Measurements from ENCODE around the gene JADE2.
A peak's percentile ranks its signal among the peaks of the same experiment; 100 is the strongest.

JADE2 gene

DNA sequence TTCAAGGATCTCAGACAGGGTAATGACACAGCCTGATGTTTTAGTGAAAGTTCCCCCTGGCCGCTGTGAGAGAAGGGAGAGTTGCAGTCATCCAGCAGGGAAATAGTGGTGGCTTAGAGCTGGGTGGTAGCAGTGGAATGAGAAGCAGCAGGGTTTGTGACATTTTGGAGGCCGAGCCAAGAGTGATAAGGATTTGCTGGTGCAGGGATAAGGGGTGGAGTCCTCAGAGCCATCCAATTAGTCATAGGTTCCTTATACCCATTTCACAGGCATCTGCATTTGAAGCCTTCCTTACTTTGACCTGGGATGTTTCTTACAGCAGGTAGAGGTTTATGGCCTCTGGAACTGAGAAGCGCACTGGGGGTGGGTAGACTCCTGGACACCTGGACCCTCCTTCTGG lies 12.8 kb downstream of the JADE2 start:
- no peak for DNase-seq (ENCODE audit: low read depth)
- H3K4me3 ChIP-seq (ENCODE audit: low read depth, low read length): no peak overlapping the region
- TF ChIP-seq MAX (IDR thresholded peaks at IDR 0.05; ENCODE audit: low read depth, low read length) (no peak), POLR2A (IDR thresholded peaks at IDR 0.05; ENCODE audit: extremely low read depth, insufficient read length) (no peak), MYC (IDR thresholded peaks at IDR 0.05; ENCODE audit: low read depth, low read length) (no peak)
- TF ChIP-seq, protein P1, sequence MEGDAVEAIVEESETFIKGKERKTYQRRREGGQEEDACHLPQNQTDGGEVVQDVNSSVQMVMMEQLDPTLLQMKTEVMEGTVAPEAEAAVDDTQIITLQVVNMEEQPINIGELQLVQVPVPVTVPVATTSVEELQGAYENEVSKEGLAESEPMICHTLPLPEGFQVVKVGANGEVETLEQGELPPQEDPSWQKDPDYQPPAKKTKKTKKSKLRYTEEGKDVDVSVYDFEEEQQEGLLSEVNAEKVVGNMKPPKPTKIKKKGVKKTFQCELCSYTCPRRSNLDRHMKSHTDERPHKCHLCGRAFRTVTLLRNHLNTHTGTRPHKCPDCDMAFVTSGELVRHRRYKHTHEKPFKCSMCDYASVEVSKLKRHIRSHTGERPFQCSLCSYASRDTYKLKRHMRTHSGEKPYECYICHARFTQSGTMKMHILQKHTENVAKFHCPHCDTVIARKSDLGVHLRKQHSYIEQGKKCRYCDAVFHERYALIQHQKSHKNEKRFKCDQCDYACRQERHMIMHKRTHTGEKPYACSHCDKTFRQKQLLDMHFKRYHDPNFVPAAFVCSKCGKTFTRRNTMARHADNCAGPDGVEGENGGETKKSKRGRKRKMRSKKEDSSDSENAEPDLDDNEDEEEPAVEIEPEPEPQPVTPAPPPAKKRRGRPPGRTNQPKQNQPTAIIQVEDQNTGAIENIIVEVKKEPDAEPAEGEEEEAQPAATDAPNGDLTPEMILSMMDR (IDR thresholded peaks at IDR 0.05; ENCODE audit: low read depth, low read length): no peak

DNA sequence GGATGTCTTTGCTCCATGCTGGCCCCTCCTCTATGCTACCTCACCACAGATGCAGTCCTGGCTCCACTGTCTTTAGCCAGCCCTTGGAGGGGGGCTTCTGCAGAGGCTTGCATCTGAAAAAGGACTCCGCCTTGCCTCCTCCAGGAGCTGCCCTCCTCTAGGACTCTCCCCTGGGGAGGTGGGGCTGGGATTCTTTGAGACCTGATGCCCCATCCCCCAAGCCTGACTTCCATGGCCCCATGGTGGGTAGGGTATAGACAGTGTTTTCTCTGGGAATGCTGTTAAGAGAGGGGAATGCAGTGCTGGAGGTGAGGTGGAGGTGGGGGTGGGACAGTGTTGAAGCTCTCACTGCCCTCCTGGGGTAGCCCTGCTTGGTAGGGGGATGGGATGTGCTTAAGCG lies 14.3 kb downstream of the JADE2 start:
- DNase-seq (ENCODE audit: low read depth): no peak
- no peak overlapping the region for H3K4me3 ChIP-seq (ENCODE audit: low read depth, low read length)
- TF ChIP-seq POLR2A (IDR thresholded peaks at IDR 0.05; ENCODE audit: extremely low read depth, insufficient read length): no peak
- TF ChIP-seq MYC (IDR thresholded peaks at IDR 0.05; ENCODE audit: low read depth, low read length): no peak
- TF ChIP-seq MAX (IDR thresholded peaks at IDR 0.05; ENCODE audit: low read depth, low read length): no peak
- TF ChIP-seq, protein P1 (IDR thresholded peaks at IDR 0.05; ENCODE audit: low read depth, low read length): no peak

- DNase-seq (ENCODE audit: low read depth): no peak
- no peak overlapping the region for H3K4me3 ChIP-seq (ENCODE audit: low read depth, low read length)
These were observed 15.6 kb downstream of the JADE2 start for GRCh38 chr5:134540747-134541733.

GRCh38 chr5:134541736-134542376 lies 16.4 kb downstream of the JADE2 start:
- TF ChIP-seq POLR2A (IDR thresholded peaks at IDR 0.05; ENCODE audit: extremely low read depth, insufficient read length) (no peak), MYC (IDR thresholded peaks at IDR 0.05; ENCODE audit: low read depth, low read length) (no peak), MAX (IDR thresholded peaks at IDR 0.05; ENCODE audit: low read depth, low read length) (0 out of 2 replicates have a peak, but pooled peaks have one; percentile 25)
- TF ChIP-seq, protein P1 (IDR thresholded peaks at IDR 0.05; ENCODE audit: low read depth, low read length): no peak
- no peak overlapping the region for H3K4me3 ChIP-seq (ENCODE audit: low read depth, low read length)
- peak; percentile 61 for DNase-seq (ENCODE audit: low read depth)

More at GRCh38 chr5:134540747-134541733, 15.6 kb downstream of the JADE2 start:
- TF ChIP-seq, protein P1 (IDR thresholded peaks at IDR 0.05; ENCODE audit: low read depth, low read length): no peak
- no peak for TF ChIP-seq POLR2A (IDR thresholded peaks at IDR 0.05; ENCODE audit: extremely low read depth, insufficient read length)
- no peak for TF ChIP-seq MYC (IDR thresholded peaks at IDR 0.05; ENCODE audit: low read depth, low read length)
- TF ChIP-seq MAX (IDR thresholded peaks at IDR 0.05; ENCODE audit: low read depth, low read length): no peak

- peak overlapping the region; percentile 12 for H3K4me3 ChIP-seq (ENCODE audit: low read depth, low read length)
- TF ChIP-seq, protein P1 (IDR thresholded peaks at IDR 0.05; ENCODE audit: low read depth, low read length): no peak
- TF ChIP-seq POLR2A (IDR thresholded peaks at IDR 0.05; ENCODE audit: extremely low read depth, insufficient read length) (no peak), MYC (IDR thresholded peaks at IDR 0.05; ENCODE audit: low read depth, low read length) (no peak), MAX (IDR thresholded peaks at IDR 0.05; ENCODE audit: low read depth, low read length) (no peak)
- DNase-seq (ENCODE audit: low read depth): peak; percentile 74
These were observed 18.5 kb downstream of the JADE2 start for GRCh38 chr5:134543820-134544614.

Measured in NB4 (cell line).